8988T (cell line): ENCODE data around the gene VPS35.

ENCODE experiments used
- DNase-seq: peaks from one replicate; pipeline ENCODE4 v3.0.0; 2011

Gene VPS35

GRCh38 chr16:46688654-46689364, at the start of gene VPS35:
Gene VPS35, minus strand, starts transcription at chr16:46689178. Its CDS starts 45 bp downstream, at chr16:46689133.
- DNase-seq = peak; percentile 82

GRCh38 chr16:46737621-46738214, 48.7 kb upstream of the VPS35 start:
- no peak for DNase-seq

GRCh38 chr16:46736695-46737094, 47.7 kb upstream of the VPS35 start:
- no peak for DNase-seq

- DNase-seq = no peak
These were observed 44.4 kb upstream of the VPS35 start for GRCh38 chr16:46733319-46733830.

GRCh38 chr16:46732561-46732960, 43.6 kb upstream of the VPS35 start:
- no peak for DNase-seq

- DNase-seq = no peak
These were observed 42.9 kb upstream of the VPS35 start for GRCh38 chr16:46731691-46732555.

GRCh38 chr16:46730801-46731690, 42.1 kb upstream of the VPS35 start:
- no peak for DNase-seq

GRCh38 chr16:46730126-46730525, 41.1 kb upstream of the VPS35 start:
- no peak for DNase-seq

- no peak for DNase-seq
These were observed 40.5 kb upstream of the VPS35 start for GRCh38 chr16:46729326-46729995.

GRCh38 chr16:46728806-46729205, 39.8 kb upstream of the VPS35 start:
- DNase-seq = no peak

- DNase-seq = no peak
These were observed 38.7 kb upstream of the VPS35 start for GRCh38 chr16:46727630-46728029.

GRCh38 chr16:46727184-46727583, 38.2 kb upstream of the VPS35 start:
- no peak for DNase-seq

- no peak for DNase-seq
These were observed 32.9 kb upstream of the VPS35 start for GRCh38 chr16:46721885-46722284.

- DNase-seq = no peak
These were observed 31.6 kb upstream of the VPS35 start for GRCh38 chr16:46720619-46721018.

GRCh38 chr16:46719528-46719927, 30.6 kb upstream of the VPS35 start:
- DNase-seq = no peak

GRCh38 chr16:46718214-46718613, 29.2 kb upstream of the VPS35 start:
- DNase-seq = no peak

GRCh38 chr16:46717692-46718091, 28.7 kb upstream of the VPS35 start:
- no peak for DNase-seq

GRCh38 chr16:46715769-46716305, 26.9 kb upstream of the VPS35 start:
- DNase-seq = no peak

- DNase-seq = no peak
These were observed 26.0 kb upstream of the VPS35 start for GRCh38 chr16:46714797-46715591.

GRCh38 chr16:46713634-46714033, 24.7 kb upstream of the VPS35 start:
- no peak for DNase-seq

- no peak for DNase-seq
These were observed 23.9 kb upstream of the VPS35 start for GRCh38 chr16:46712911-46713310.
